A549 treated with CORT108297 at 1 μM for 4 hours (cell line): ENCODE results near the gene C17orf67. TPM values are rescaled to one million over a fixed set of nuclear protein-coding genes. Genes with fewer than 3 reads are reported as not detected.

Source experiments
- total RNA-seq: library from RNA; stranded (reverse); fragments of 200-300 nt; extraction: Qiagen RNA extraction; gene quantifications from 5 replicates; pipeline ENCODE4 v1.2.3, GENCODE V29; 2022

C17orf67 gene
- total RNA-seq: 1.6 to 2.3 TPM (median 2.1 TPM) in 5 replicates

DNA sequence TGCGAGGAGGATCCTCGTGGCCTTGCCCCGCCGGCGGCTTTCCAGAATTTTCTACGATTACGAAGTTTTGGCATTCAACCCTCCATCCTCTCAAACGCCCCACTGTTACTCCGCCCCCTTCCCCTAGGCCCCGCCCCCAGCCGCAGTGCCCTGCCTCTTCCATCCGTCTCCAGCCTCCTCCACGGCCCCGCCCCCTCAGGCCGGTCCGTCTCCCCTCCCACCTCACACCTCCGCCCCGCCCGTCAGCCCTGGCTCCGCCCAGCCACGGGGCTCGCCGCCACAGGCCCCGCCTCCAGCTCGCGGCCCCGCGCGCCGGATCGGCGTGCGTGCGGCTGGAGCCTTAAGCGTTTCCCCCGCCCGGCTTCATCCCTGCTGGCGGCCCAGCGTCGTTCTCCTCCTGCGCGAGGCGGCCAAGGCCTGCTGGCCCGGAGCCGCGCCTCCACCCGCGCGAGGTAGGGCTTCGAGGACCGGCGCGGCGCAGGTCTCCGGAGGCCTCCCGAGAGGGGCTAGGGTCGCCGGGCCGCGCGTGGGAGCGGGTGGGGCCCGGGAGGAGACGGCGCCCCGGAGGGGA, at the start of gene C17orf67, which contains the start of gene DGKE:
Gene C17orf67, minus strand, starts transcription at position 112 of the 571 bp plus-strand sequence. CDS start 18,110 bp downstream, outside the sequence.
Gene DGKE, plus strand, starts transcription at position 343 of the 571 bp plus-strand sequence. CDS start 645 bp downstream, outside the sequence.

Other genes with a start within 250 kb of the C17orf67 start
- 0.76 to 1.2 TPM (median 1.1 TPM) in 5 replicates for gene NOG, start 240.2 kb downstream of the C17orf67 start, total RNA-seq
- gene DGKE, start 231 bp upstream of the C17orf67 start, total RNA-seq: 2.9 to 4.7 TPM (median 3.7 TPM) in 5 replicates
- 63.1 to 69.0 TPM (median 66.2 TPM) in 5 replicates for gene TRIM25, start 80.1 kb upstream of the C17orf67 start, total RNA-seq
- gene COIL, start 127.1 kb upstream of the C17orf67 start, total RNA-seq: 16.4 to 21.4 TPM (median 17.0 TPM) in 5 replicates
- 38.2 to 43.9 TPM (median 40.8 TPM) in 5 replicates for gene SCPEP1, start 144.2 kb upstream of the C17orf67 start, total RNA-seq